Cardiac muscle cell (in vitro differentiated cells and primary cell): ENCODE results near the gene MAML3. TPM values are rescaled to one million over a fixed set of nuclear protein-coding genes. Genes with fewer than 3 reads are reported as not detected.

Source experiments
- DNase-seq, 2 donors: peaks; one replicate each; pipeline versions ENCODE4 v3.0.0 to v3.0.0-alpha.2; 2010 to 2017; ENCODE audit warnings: low read depth in 1 of 2, low spot score in 1 of 2
- H3K27ac ChIP-seq: fragments of 200-600 bp; sonication (generic); 2 replicates; pipeline ENCODE4 v1.5.1; 2016
- H3K27me3 ChIP-seq: fragments of 200-600 bp; sonication (generic); 2 replicates; pipeline ENCODE4 v1.6.0; 2016; ENCODE audit warnings: control low read depth
- H3K36me3 ChIP-seq: fragments of 200-600 bp; sonication (generic); 2 replicates; pipeline ENCODE4 v1.5.1; 2016; ENCODE audit warnings: control low read depth
- H3K4me1 ChIP-seq: fragments of 200-600 bp; sonication (generic); 2 replicates; pipeline ENCODE4 v1.8.1; 2017; ENCODE audit warnings: low read depth, mild to moderate bottlenecking, mixed run types
- H3K4me3 ChIP-seq: fragments of 200-600 bp; sonication (generic); 2 replicates; pipeline ENCODE4 v1.5.1; 2016; ENCODE audit warnings: mild to moderate bottlenecking
- H3K9me3 ChIP-seq: fragments of 200-600 bp; sonication (generic); 2 replicates; pipeline ENCODE4 v1.5.1; 2017; ENCODE audit warnings: low read depth, mild to moderate bottlenecking, control low read depth
- polyA plus RNA-seq: library from polyadenylated mRNA; unstranded; fragments of >200 nt; fragmentation: Nextera tagmentation; extraction: Ambion mirVana; gene quantifications from 2 replicates; pipeline ENCODE4 v1.2.1, GENCODE V29; 2016
- total RNA-seq: library from RNA; depleted of rRNA; stranded (reverse); fragments of >200 nt; gene quantifications from 2 replicates; pipeline ENCODE4 v1.2.3, GENCODE V29; 2016
- TF ChIP-seq, protein P1 (sequence below): IDR thresholded peaks from 2 replicates; pipeline ENCODE4 v1.5.1; 2012; ENCODE audit warnings: low read depth, mild to moderate bottlenecking, low read length

MAML3 gene
- total and polyA plus RNA-seq, 2 experiments from 2014 or later: 7.8 to 22.8 TPM

DNA sequence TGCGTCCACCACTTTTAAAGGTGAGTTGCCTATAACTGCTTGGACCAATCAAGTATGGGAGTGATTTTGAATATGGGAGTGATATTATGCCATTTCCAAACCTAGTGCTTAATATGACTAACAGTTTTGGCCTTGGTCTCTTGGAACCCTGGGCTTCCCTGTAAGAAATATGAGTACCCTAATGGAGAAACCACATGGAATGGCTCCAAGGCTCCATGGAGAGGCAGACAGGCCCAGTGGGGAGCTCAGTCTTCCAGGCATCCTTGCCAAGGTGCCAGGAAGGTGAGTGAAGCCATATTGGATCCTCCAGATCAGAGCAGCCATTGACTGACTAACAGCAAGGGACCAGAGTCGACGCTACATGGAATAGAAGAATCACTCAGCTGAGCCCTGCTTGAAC, 53.2 kb downstream of the MAML3 start:
- H3K4me3 ChIP-seq: no peak overlapping the region
- DNase-seq: no peak
- no peaks in the 10 kb centered on the region for H3K36me3 ChIP-seq
- TF ChIP-seq, protein P1, sequence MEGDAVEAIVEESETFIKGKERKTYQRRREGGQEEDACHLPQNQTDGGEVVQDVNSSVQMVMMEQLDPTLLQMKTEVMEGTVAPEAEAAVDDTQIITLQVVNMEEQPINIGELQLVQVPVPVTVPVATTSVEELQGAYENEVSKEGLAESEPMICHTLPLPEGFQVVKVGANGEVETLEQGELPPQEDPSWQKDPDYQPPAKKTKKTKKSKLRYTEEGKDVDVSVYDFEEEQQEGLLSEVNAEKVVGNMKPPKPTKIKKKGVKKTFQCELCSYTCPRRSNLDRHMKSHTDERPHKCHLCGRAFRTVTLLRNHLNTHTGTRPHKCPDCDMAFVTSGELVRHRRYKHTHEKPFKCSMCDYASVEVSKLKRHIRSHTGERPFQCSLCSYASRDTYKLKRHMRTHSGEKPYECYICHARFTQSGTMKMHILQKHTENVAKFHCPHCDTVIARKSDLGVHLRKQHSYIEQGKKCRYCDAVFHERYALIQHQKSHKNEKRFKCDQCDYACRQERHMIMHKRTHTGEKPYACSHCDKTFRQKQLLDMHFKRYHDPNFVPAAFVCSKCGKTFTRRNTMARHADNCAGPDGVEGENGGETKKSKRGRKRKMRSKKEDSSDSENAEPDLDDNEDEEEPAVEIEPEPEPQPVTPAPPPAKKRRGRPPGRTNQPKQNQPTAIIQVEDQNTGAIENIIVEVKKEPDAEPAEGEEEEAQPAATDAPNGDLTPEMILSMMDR: no peak
- peaks cover 18% of the 10 kb centered on the region for H3K4me1 ChIP-seq
- no peak overlapping the region for H3K27ac ChIP-seq
- H3K27me3 ChIP-seq: no peaks in the 10 kb centered on the region
- no peaks in the 10 kb centered on the region for H3K9me3 ChIP-seq

DNA sequence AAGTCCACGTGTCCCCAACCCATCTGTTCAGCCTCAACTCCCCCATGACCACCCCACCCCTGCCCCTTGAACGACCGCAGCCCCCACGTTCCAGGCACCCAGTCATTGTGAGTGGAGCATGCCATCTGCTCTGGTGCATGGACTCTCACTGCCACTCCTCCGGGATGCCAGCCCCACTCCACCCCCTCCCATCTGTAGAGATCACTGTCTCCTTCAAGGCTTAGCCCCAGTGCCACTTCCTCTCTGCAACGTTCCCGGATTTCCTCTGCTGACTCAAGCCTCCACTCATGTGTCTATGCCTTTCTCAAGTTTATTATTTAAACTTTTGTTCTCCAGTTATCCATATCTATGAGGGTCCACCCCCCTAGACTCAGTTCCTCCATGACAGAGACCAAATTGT, 54.0 kb downstream of the MAML3 start:
- no peak for DNase-seq
- TF ChIP-seq, protein P1: no peak
- no peak overlapping the region for H3K4me3 ChIP-seq
- H3K27ac ChIP-seq: no peak overlapping the region
- H3K9me3 ChIP-seq: no peaks in the 10 kb centered on the region
- no peaks in the 10 kb centered on the region for H3K36me3 ChIP-seq
- peaks cover 26% of the 10 kb centered on the region for H3K4me1 ChIP-seq
- H3K27me3 ChIP-seq: no peaks in the 10 kb centered on the region

DNA sequence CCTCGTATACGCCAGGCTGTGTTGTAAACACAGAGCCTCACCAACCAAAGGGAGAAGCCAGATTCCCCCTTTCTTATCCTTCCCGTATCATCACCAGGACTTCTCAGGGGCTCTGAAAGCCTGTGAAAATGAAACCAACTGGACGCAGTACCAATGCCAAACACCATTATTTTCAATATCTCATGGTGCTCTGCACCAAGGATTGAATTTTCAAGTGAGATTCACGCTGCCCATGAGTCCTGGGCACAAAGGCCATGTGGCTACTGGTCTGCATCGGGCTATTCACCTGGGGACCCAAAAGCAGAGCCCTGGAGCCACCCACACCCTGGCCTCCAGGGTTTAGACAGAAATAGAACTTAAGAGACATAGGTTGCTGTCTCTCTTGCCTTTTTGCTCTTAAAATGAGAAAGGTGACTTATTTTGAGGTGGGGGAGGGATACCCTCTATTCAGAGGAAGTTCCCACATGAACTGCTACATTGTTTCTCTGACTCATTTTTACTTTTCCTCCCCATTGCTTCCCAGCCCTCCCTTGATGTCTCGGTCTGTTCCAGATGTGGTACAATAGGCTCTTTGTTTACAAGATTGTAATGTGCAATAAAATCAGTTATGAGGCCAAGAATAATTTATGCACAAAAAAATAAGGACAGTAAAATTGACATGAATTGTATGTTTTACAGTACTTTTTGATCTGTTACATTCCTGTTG, 55.4 kb downstream of the MAML3 start:
- Histone ChIP-seq H3K9me3 (no peaks in the 10 kb centered on the region), H3K27ac (no peak overlapping the region), H3K4me3 (no peak overlapping the region), H3K4me1 (peaks cover 40% of the 10 kb centered on the region), H3K27me3 (no peaks in the 10 kb centered on the region), H3K36me3 (no peaks in the 10 kb centered on the region)
- DNase-seq: peak in 1 of 2 donors; percentile 85
- TF ChIP-seq, protein P1: no peak

DNA sequence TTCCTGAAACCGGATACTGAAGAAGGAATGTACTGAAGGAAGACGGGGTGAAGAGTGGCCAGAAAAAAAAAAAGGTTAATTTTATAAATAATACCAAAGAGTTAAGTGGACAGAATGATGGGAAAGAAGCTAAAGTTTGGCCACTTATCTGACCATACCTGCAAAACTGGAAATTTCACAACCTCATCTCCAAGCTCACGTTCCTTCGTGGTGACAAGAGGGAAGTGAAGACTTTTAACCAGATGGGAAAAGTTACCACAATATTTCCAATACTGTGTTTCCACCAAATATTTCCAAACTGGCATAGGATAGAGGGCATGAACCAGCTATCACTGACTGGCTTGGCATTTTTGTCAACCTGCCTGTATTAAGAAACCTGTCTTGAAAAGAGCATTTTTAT, 56.4 kb downstream of the MAML3 start:
- Histone ChIP-seq H3K4me1 (peaks cover 49% of the 10 kb centered on the region), H3K36me3 (no peaks in the 10 kb centered on the region), H3K27me3 (no peaks in the 10 kb centered on the region), H3K9me3 (no peaks in the 10 kb centered on the region), H3K27ac (no peak overlapping the region), H3K4me3 (no peak overlapping the region)
- TF ChIP-seq, protein P1: no peak
- DNase-seq: no peak

DNA sequence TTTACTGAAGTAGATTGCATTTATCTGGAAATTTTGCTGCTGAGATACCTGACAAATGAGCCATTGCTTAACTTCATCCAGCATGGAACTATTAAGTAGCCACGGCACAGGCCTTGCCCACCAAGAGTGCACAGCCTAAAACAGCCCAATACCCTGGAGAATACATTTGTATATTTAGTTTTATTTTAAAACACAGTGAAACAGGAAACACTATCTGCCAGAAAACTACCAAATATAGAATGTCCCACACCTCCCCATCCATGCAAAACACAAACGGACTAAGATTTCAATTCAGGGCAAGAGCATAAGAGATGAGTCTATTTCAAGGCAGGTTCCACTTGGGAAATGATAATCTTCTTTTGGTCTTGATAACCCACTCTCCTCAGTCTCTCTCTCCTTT, 57.1 kb downstream of the MAML3 start:
- no peaks in the 10 kb centered on the region for H3K27me3 ChIP-seq
- peaks cover 52% of the 10 kb centered on the region for H3K4me1 ChIP-seq
- peak in 1 of 2 donors; percentile 61 for DNase-seq
- H3K27ac ChIP-seq: peak overlapping the region; percentile 48
- TF ChIP-seq, protein P1: no peak
- H3K36me3 ChIP-seq: no peaks in the 10 kb centered on the region
- H3K9me3 ChIP-seq: no peaks in the 10 kb centered on the region
- no peak overlapping the region for H3K4me3 ChIP-seq
